HG03354 (cell line): ENCODE data around the gene MORF4L1.
"Not testable (repeated sequence)": the region's sequence is repeated elsewhere in the genome, so short reads cannot be mapped to it uniquely, and the experiment has no call there.

Source experiments
- ATAC-seq: cut with Tn5 transposase; IDR thresholded peaks from one replicate; pipeline ENCODE4 v1.9.1; 2021; ENCODE audit warnings: mild to moderate bottlenecking; ENCODE audit not compliant: unreplicated experiment, poor library complexity, severe bottlenecking

MORF4L1 gene

GRCh38 chr15:78893538-78893937 is 20.8 kb downstream of the MORF4L1 start:
- ATAC-seq, result no peak

GRCh38 chr15:78895471-78895870 is 22.8 kb downstream of the MORF4L1 start:
- ATAC-seq, result no peak

GRCh38 chr15:78898540-78898939 is 25.9 kb downstream of the MORF4L1 start:
- no peak for ATAC-seq

GRCh38 chr15:78900819-78901533 is 28.3 kb downstream of the MORF4L1 start:
- not testable (repeated sequence) for ATAC-seq

GRCh38 chr15:78902281-78903032 is 29.8 kb downstream of the MORF4L1 start:
- ATAC-seq, result not testable (repeated sequence)

GRCh38 chr15:78904599-78905358 is 32.1 kb downstream of the MORF4L1 start:
- ATAC-seq, result no peak

- no peak for ATAC-seq
Measured at GRCh38 chr15:78906316-78906620, 33.6 kb downstream of the MORF4L1 start.

GRCh38 chr15:78907577-78907976 is 34.9 kb downstream of the MORF4L1 start:
- no peak for ATAC-seq

GRCh38 chr15:78909160-78909695 is 36.5 kb downstream of the MORF4L1 start:
- no peak for ATAC-seq

GRCh38 chr15:78909791-78910228 is 37.1 kb downstream of the MORF4L1 start:
- no peak for ATAC-seq

- ATAC-seq, result no peak
Measured at GRCh38 chr15:78910271-78910670, 37.6 kb downstream of the MORF4L1 start.

- no peak for ATAC-seq
Measured at GRCh38 chr15:78912316-78912715, 39.6 kb downstream of the MORF4L1 start.

GRCh38 chr15:78913012-78913411 is 40.3 kb downstream of the MORF4L1 start:
- ATAC-seq, result no peak

- no peak for ATAC-seq
Measured at GRCh38 chr15:78914027-78914764, 41.5 kb downstream of the MORF4L1 start.

GRCh38 chr15:78915341-78916087 is 42.8 kb downstream of the MORF4L1 start:
- ATAC-seq, result no peak

- no peak for ATAC-seq
Measured at GRCh38 chr15:78916088-78916487, 43.4 kb downstream of the MORF4L1 start.

- ATAC-seq, result no peak
Measured at GRCh38 chr15:78917888-78918287, 45.2 kb downstream of the MORF4L1 start.

- no peak for ATAC-seq
Measured at GRCh38 chr15:78921517-78921916, 48.8 kb downstream of the MORF4L1 start.

GRCh38 chr15:78921940-78922339 is 49.2 kb downstream of the MORF4L1 start:
- ATAC-seq, result no peak
